GM23338 (cell line): ENCODE results near the gene C19orf25. TPM values are rescaled to one million over a fixed set of nuclear protein-coding genes. Genes with fewer than 3 reads are reported as not detected.

ENCODE experiments used
- ATAC-seq: fragments of 200-7000 bp; cut with Tn5 transposase; 3 replicates; pipeline ENCODE4 v1.9.1; 2020
- DNase-seq: peaks from one replicate; pipeline ENCODE4 v3.0.0-alpha.2; 2015; ENCODE audit warnings: low spot score
- H2AFZ ChIP-seq: fragments of 200-600 bp; sonication (generic); 2 replicates; pipeline ENCODE4 v1.8.0; 2016; ENCODE audit warnings: antibody characterized with exemption, mild to moderate bottlenecking, moderate library complexity
- H3F3A ChIP-seq: fragments of 200-600 bp; sonication (generic); replicated peaks from 2 replicates; pipeline ENCODE4 v1.8.0; 2017; ENCODE audit warnings: antibody characterized with exemption, mixed run types, low read depth
- H3K27ac ChIP-seq: fragments of 200-600 bp; sonication (generic); 2 replicates; pipeline ENCODE4 v1.6.1; 2016; ENCODE audit warnings: low read depth
- H3K27me3 ChIP-seq: fragments of 200-600 bp; sonication (generic); 2 replicates; pipeline ENCODE4 v1.8.0; 2016; ENCODE audit warnings: mild to moderate bottlenecking, mixed run types, moderate library complexity; ENCODE audit not compliant: insufficient read depth
- H3K36me3 ChIP-seq: fragments of 200-600 bp; sonication (generic); 2 replicates; pipeline ENCODE4 v1.8.0; 2016; ENCODE audit warnings: mild to moderate bottlenecking; ENCODE audit not compliant: insufficient read depth
- H3K4me1 ChIP-seq: fragments of 200-600 bp; sonication (generic); 2 replicates; pipeline ENCODE4 v1.8.0; 2016; ENCODE audit warnings: mild to moderate bottlenecking, moderate library complexity; ENCODE audit not compliant: insufficient read depth
- H3K4me2 ChIP-seq: fragments of 200-600 bp; sonication (generic); 2 replicates; pipeline ENCODE4 v1.7.1; 2017; ENCODE audit warnings: mixed run types
- H3K4me3 ChIP-seq: fragments of 200-600 bp; sonication (generic); 2 replicates; pipeline ENCODE4 v1.6.1; 2016; ENCODE audit warnings: mixed run types
- H3K79me2 ChIP-seq: fragments of 200-600 bp; sonication (generic); replicated peaks from 2 replicates; pipeline ENCODE4 v1.8.0; 2017; ENCODE audit warnings: mild to moderate bottlenecking; ENCODE audit not compliant: insufficient read depth
- H3K9me2 ChIP-seq: fragments of 200-600 bp; sonication (generic); 2 replicates; pipeline ENCODE4 v1.8.0; 2017; ENCODE audit not compliant: insufficient read depth
- H4K20me1 ChIP-seq: fragments of 200-600 bp; sonication (generic); replicated peaks from 2 replicates; pipeline ENCODE4 v1.8.0; 2017; ENCODE audit warnings: mild to moderate bottlenecking; ENCODE audit not compliant: insufficient read depth
- H3K27ac Mint-ChIP-seq: 2 replicates; pipeline ENCODE4 v1.8.0; 2020; ENCODE audit warnings: inconsistent platforms, mild to moderate bottlenecking, moderate library complexity, mixed read lengths
- H3K27me3 Mint-ChIP-seq: 3 replicates; pipeline ENCODE4 v1.8.0; 2022; ENCODE audit warnings: low read depth, mild to moderate bottlenecking, moderate library complexity, mixed read lengths, inconsistent platforms; ENCODE audit not compliant: insufficient read depth, poor library complexity
- H3K36me3 Mint-ChIP-seq: 3 replicates; pipeline ENCODE4 v1.8.0; 2021; ENCODE audit warnings: low read depth, mild to moderate bottlenecking, inconsistent platforms, moderate library complexity, mixed read lengths
- H3K4me1 Mint-ChIP-seq: 3 replicates; pipeline ENCODE4 v1.8.0; 2020; ENCODE audit warnings: mild to moderate bottlenecking, inconsistent platforms, mixed read lengths
- H3K4me3 Mint-ChIP-seq: 3 replicates; pipeline ENCODE4 v1.8.0; 2021; ENCODE audit warnings: moderate library complexity, mild to moderate bottlenecking, inconsistent platforms, mixed read lengths
- H3K9me3 Mint-ChIP-seq: 3 replicates; pipeline ENCODE4 v1.8.0; 2020; ENCODE audit warnings: moderate library complexity, mild to moderate bottlenecking, inconsistent platforms, mixed read lengths
- CTCF ChIP-seq, 2 experiments: fragments of 200-600 bp in 1 of 2; sonication (generic) in 1 of 2; conservative IDR thresholded peaks; 2 replicates each; pipeline versions ENCODE4 v1.5.1 to v1.6.1; 2016 to 2017; ENCODE audit warnings: antibody characterized with exemption in 2 of 2, low read depth in 2 of 2, mild to moderate bottlenecking in 2 of 2, moderate library complexity in 1 of 2
- EZH2 ChIP-seq: fragments of 200-600 bp; sonication (generic); IDR thresholded peaks from one replicate; pipeline ENCODE4 v1.8.0; 2017; ENCODE audit warnings: antibody characterized with exemption, mild to moderate bottlenecking, low read depth; ENCODE audit not compliant: unreplicated experiment
- EZH2phosphoT487 ChIP-seq: fragments of 200-600 bp; sonication (generic); IDR thresholded peaks from one replicate; pipeline ENCODE4 v1.8.1; 2018; ENCODE audit warnings: antibody characterized with exemption; ENCODE audit not compliant: unreplicated experiment
- JUNB ChIP-seq: IDR thresholded peaks from one replicate; pipeline ENCODE4 v1.6.1; 2016; ENCODE audit warnings: antibody characterized with exemption; ENCODE audit not compliant: unreplicated experiment
- REST ChIP-seq: IDR thresholded peaks from one replicate; pipeline ENCODE4 v1.6.1; 2018; ENCODE audit warnings: antibody characterized with exemption; ENCODE audit not compliant: unreplicated experiment
- ZNF114 ChIP-seq: fragments of 250-450 bp; sonication (Bioruptor Pico); IDR thresholded peaks from 2 replicates; pipeline ENCODE4 v1.5.0; 2020; ENCODE audit warnings: mild to moderate bottlenecking, moderate library complexity
- ZNF331 ChIP-seq: fragments of 250-450 bp; sonication (Bioruptor Pico); IDR thresholded peaks from 2 replicates; pipeline ENCODE4 v1.5.0; 2020; ENCODE audit warnings: low read depth, mild to moderate bottlenecking, moderate library complexity
- ZNF462 ChIP-seq: fragments of 250-450 bp; sonication (Bioruptor Pico); IDR thresholded peaks from 2 replicates; pipeline ENCODE4 v1.5.0; 2020; ENCODE audit warnings: mild to moderate bottlenecking, moderate library complexity
- polyA plus RNA-seq: library from polyadenylated mRNA; unstranded; fragments of >200 nt; fragmentation: Nextera tagmentation; extraction: Ambion mirVana; gene quantifications from 2 replicates; pipeline ENCODE4 v1.2.1, GENCODE V29; 2016
- total RNA-seq: library from RNA; depleted of rRNA; stranded (reverse); fragments of >200 nt; shearing (Covaris generic); gene quantifications from 2 replicates; pipeline ENCODE4 v1.2.3, GENCODE V29; 2014

Gene C19orf25
- total and polyA plus RNA-seq, 2 experiments from 2014 or later, result 43.5 to 61.1 TPM

GRCh38 chr19:1426736-1427135 is 52.3 kb downstream of the C19orf25 start:
- H3K4me1 ChIP-seq, result no peaks in the 10 kb centered on the region; the same call in 1 of the 2 replicates
- no peak for DNase-seq
- Mint-ChIP-seq H3K27ac (no peak overlapping the region), H3K4me1 (peaks cover 19% of the 10 kb centered on the region), H3K36me3 (peaks cover 74% of the 10 kb centered on the region), H3K9me3 (no peaks in the 10 kb centered on the region), H3K27me3 (peaks cover 5% of the 10 kb centered on the region), H3K4me3 (no peak overlapping the region)
- peaks cover 37% of the 10 kb centered on the region for H4K20me1 ChIP-seq
- no peak overlapping the region for H3K4me3 ChIP-seq
- H3K9me2 ChIP-seq, result no peaks in the 10 kb centered on the region
- no peaks in the 10 kb centered on the region for H3K27me3 ChIP-seq
- H3K4me2 ChIP-seq, result no peak overlapping the region
- peaks cover 53% of the 10 kb centered on the region for H3K36me3 ChIP-seq
- peaks cover 48% of the 10 kb centered on the region for H3F3A ChIP-seq
- H2AFZ ChIP-seq, result no peak overlapping the region
- no peak for ATAC-seq
- H3K27ac ChIP-seq, result peak overlapping the region; percentile 59; the same call in 1 of the 2 replicates
- peaks cover 62% of the 10 kb centered on the region for H3K79me2 ChIP-seq
- TF ChIP-seq REST, result no peak
- TF ChIP-seq EZH2, result no peak
- TF ChIP-seq ZNF462, result no peak
- TF ChIP-seq JUNB, result no peak
- TF ChIP-seq ZNF114, result no peak
- no peak for TF ChIP-seq CTCF (conservative IDR thresholded peaks at IDR 0.05; ENCODE audit: low read depth in 2 of 2)
- TF ChIP-seq EZH2phosphoT487, result no peak
- no peak for TF ChIP-seq ZNF331 (CRISPR knock-in tag)
